CD4-positive, alpha-beta T cell treated with Interleukin-15 for 4 hours (primary cell): ENCODE data around the gene ABCG1.
"Not testable (repeated sequence)": the region's sequence is repeated elsewhere in the genome, so short reads cannot be mapped to it uniquely, and the experiment has no call there.

Experiments used
- DNase-seq: peaks from one replicate; pipeline ENCODE4 v3.0.0-alpha.2; 2020; ENCODE audit warnings: low spot score

ABCG1 gene

DNA sequence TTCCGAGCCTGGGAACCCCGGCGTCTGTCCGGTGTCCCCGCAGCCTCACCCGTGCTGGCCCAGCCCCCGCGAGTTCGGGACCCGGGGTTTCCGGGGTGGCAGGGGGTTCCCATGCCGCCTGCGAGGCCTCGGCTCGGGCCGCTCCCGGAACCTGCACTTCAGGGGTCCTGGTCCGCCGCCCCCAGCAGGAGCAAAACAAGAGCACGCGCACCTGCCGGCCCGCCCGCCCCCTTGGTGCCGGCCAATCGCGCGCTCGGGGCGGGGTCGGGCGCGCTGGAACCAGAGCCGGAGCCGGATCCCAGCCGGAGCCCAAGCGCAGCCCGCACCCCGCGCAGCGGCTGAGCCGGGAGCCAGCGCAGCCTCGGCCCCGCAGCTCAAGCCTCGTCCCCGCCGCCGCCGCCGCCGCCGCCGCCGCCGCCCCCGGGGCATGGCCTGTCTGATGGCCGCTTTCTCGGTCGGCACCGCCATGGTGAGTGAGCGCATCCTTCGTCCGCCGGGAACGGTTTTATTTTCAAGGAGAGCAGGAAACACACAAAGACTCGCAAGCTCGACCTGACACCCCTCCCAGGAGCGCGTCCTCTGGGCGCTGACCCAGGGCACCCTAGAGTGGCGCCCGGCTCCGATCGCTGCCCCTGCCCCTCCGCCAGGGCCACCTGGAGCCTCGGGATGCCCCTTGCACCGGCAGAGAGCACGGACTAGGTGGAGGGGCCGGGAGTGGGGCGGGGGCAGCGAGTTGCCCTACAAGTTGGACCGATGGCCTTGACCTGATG, at the start of gene ABCG1:
Gene ABCG1, plus strand, starts transcription at position 305 of the 770 bp plus-strand sequence. Its CDS starts 123 bp downstream, at position 428.
- DNase-seq: peak; percentile 42

GRCh38 chr21:42169758-42170157, 49.2 kb upstream of the ABCG1 start:
- DNase-seq: no peak

DNA sequence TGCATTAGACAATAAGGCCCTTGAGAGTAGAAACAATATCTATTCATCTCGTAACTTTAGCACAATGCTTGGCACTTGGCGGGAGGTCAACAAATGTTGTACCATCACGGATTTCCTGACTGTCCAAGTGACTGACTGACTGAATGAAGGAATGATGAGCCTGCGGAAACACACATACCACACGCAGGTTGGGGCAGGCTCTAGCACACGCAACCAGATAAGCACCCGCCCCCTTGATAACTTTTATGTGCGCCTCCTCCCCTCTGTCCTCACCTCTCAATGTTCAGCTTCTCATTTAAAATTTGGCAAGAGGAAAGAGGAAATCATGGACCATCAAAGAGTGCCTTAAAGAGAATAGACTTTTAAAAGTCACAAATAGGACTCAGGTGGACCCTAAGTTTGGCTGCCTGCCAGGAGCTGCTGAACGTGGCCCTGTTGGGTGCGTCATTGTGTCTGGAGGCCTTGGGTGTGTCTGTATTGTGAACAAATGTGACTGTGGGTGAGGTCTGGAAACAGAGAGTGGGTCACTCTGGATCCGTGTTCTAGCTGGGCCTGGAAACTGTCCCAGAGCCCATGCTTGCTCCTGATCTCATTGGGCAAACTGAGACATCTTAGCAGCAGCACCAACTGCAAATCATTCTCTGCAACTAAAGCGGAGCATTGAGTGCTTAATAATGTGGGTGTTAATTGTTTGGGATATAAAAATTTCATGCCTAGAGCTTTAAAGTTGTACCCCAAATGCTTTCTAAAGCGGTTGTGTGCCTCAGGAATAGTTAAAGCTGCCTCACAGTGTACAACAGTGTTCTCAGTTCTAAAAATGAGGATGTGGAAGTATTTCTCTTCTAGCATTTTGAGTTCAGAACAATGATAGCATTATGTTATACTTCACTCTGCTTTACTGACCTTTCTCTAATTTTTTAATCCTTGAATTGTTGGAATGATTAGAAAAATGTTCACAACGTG, 47.6 kb upstream of the ABCG1 start:
- no peak for DNase-seq

DNA sequence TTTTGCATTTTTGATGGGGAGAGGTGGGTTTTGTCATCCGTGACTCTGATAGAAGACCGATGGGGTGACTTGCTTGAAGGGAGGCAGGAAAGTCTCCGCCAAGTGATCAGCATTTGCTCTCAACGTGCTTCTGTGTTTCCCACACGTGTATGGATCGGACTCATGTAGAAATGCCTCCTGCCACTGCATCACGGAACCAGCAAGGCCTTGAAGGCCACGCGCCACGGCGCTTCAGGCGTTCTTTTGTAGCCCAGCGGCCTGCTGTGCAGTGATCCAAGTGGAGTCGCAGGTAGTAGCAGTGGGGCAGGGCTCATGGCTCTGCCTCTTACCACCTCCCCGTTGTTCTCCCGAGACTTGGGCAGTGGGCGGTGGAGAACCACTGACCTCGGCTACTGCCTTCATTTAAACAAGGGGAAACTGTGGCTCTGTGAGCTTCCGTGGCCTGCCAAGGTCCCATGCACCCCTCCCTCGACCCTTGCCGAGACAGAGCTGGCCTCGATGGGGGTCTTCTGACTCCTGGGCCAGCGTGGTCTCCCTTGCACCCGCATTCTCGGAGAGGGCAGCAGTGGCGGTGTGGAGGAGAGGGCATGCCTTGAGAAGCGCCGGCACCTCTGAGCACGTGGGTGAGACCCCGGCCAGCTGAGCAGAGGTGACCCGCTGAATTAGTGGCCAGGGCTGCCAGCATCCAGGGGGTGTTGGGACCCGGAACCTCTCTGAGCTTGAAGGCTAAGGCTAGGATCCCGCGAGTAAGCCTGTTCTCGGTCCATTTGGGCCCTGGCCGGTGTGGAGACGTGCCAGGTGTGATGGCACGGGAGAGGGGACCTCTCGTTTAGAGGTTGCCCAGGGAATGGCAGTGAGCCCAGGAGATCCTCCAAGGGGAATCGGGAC, 46.1 kb upstream of the ABCG1 start:
- no peak for DNase-seq

- no peak for DNase-seq
Measured at GRCh38 chr21:42174173-42174572, 44.8 kb upstream of the ABCG1 start.

DNA sequence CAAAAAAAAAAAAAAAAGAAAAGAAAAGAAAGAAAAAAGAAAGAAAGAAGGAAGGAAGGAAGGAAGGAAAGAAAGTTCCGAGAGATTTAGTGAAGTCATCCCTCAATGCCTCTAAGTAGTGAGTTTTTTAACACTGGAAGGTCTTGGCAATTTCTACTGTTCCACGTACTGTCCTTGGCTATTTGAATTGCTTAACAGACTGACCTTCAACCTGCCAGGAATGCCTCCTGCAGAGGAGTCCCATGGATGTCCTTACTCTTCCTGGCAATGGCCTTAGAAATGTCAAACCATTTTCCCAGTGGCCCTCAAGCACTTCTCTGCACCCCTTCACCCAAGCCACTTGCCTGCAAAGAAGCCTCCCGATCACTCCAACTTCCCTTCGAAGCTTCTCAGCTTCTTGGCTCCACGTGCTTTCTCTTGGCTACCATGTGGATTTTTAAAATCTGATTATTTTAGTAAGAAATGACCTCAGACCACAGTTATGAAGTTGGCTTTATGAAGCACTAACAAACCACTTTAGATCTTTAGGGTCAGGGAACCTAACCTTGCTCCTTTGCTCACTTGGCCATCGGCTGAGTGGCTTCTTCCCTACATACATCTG, 43.7 kb upstream of the ABCG1 start:
- DNase-seq: no peak

DNA sequence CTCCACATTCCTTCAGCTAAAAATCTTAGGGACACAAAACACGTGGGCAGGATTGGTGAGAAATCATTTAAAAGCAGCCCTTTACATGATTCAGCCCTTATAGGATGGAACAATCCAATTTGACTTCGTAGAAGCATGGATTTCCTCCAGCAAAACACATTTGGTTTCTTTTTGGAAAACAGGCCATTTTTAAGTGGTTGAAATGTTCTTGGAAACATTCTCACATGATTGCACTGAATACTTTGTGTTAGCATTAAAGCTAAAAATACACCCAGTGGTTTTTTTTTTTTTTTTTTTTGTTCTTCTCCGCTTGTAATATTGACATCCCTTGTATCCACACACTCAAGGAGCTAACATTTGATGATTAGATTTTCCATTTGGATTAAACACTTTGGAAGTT, 42.1 kb upstream of the ABCG1 start:
- DNase-seq: no peak

- DNase-seq: no peak
Measured at GRCh38 chr21:42179316-42179715, 39.6 kb upstream of the ABCG1 start.

- DNase-seq: not testable (repeated sequence)
Measured at GRCh38 chr21:42180001-42180400, 38.9 kb upstream of the ABCG1 start.

- DNase-seq: no peak
Measured at GRCh38 chr21:42182713-42183371, 36.1 kb upstream of the ABCG1 start.

DNA sequence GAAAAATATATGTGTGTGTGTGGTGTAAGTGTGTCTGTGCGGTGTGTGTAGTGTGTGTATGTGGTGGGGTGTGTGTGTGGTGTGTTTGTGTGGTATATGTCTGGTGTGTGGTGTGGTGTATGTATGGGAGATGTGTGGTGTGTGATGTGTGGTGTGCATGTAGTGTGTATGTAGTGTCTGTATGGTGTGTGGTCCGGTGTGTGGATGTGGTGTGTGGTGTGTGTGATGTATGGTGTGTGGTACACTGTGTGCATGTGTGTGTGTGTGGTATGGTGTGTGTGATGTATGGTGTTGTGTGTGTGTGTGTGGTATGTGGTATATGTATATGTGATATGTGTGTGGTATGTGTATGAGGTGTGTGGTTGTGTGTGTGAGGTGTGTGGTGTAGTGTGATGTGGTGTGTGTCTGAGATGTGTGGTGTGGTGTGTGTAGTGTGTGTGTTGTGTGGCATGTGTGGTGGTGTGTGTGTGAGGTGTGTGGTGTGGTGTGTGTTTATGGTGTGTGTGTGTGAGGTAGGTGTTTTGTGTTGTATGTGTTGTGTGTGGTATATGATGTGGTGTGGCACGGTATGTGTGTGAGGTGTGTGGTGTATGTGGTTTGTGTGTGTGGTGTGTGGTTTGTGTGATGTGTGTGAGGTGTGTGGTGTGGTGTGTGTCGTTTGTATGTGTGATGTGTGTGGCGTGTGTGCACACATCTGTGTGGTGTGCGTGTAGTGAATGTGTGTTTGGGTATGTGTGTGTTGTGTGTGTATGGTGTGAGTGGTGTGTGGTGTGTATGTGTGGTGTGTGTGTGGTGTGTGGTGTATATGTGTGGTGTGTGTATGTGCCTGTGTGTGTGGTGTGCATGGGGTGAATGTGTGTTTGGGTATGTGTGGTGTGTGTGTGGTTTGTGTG, 35.3 kb upstream of the ABCG1 start:
- no peak for DNase-seq

DNA sequence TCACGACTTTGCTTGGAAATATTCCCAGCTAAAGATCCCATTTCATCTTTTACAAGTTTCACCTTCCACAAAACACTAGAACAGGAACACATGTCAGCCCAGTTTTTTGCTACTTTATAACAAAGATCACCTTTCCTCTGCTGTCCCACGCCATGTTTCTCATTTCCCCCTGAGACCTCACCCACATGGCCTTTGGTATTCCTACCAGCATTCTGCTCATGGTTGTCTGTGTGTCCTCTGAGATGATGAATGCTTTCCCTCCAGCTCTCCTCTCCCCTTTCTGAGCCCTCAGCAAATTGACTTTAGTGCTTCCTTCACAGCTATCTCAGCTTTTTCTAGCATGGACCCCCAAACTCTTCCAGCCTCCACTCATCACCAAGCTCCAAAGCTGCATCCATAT, 32.3 kb upstream of the ABCG1 start:
- no peak for DNase-seq

DNA sequence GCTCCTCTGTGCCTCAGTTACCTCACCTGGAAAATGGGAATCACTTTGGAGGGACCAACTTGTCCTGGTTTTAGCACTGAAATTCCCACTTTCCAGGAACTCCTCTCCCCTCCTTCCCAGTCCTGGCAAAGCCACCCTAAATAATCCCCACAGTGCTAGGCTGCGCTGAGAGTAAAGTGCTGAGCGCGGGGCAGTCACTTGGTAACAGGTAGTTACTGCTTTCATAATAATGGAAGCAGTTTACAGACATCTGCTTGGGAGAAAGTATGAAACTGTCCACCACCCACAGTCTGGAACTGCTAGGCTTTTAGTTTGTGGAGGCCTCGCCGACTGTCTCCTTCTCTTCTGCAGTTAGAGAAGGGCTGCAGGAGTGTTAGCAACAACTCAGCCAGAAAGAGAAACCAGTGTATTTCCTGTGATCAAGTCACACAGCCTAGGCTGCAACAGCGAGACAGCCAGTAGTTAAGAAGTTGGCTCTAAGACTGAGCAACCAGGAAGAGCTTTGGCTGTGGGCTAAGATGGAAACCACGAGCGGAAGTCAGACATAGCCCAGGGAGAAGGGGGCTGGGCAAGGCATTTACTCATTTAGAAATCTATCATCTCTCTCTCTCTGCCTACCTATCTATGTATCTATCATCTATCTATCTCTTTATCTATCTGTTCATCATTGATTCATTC, 30.8 kb upstream of the ABCG1 start:
- peak; percentile 89 for DNase-seq

- DNase-seq: no peak
Measured at GRCh38 chr21:42188663-42189062, 30.3 kb upstream of the ABCG1 start.

DNA sequence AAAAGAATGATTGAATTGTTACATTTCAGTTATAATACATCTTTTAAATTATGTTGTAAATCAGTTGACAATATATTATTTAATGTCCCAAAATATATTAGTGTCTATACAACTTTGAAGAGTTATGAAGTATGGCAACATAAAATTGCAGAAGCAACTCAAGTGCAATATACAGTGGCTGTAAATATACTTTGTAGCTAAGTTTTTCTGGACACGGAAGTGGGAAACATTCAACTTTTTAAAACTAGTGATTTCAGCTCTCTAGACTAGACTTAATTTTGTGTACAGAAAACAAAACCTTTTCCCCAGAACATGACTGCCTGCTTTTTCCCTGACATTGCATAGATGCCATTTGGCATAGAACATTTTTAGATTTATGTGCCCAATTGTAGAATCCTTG, 29.5 kb upstream of the ABCG1 start:
- DNase-seq: no peak

- DNase-seq: peak; percentile 29
Measured at GRCh38 chr21:42189860-42190485, 29.0 kb upstream of the ABCG1 start.

GRCh38 chr21:42190486-42190863, 28.5 kb upstream of the ABCG1 start:
- DNase-seq: no peak

GRCh38 chr21:42191064-42191463, 27.9 kb upstream of the ABCG1 start:
- DNase-seq: no peak
